Testis (tissue), 5 donors: ENCODE results near the gene MEF2B. TPM values are rescaled to one million over a fixed set of nuclear protein-coding genes. Genes with fewer than 3 reads are reported as not detected.

Experiments used
- DNase-seq: peaks from one replicate; pipeline ENCODE4 v3.0.0-alpha.2; 2019
- H3K27ac ChIP-seq, 2 donors: fragments of 200-600 bp; sonication (generic); one replicate each; pipeline ENCODE4 v1.5.1; 2019
- H3K27me3 ChIP-seq: fragments of 200-600 bp; sonication (generic); one replicate; pipeline ENCODE4 v1.5.1; 2019
- H3K36me3 ChIP-seq: fragments of 200-600 bp; sonication (generic); one replicate; pipeline ENCODE4 v1.5.1; 2017; ENCODE audit warnings: low read depth; ENCODE audit errors: missing control alignments
- H3K4me1 ChIP-seq: fragments of 200-600 bp; sonication (generic); one replicate; pipeline ENCODE4 v1.5.1; 2019
- H3K4me3 ChIP-seq, 2 donors: fragments of 200-600 bp; sonication (generic); one replicate each; pipeline ENCODE4 v1.5.1; 2017 to 2019
- H3K9me3 ChIP-seq: fragments of 200-600 bp; sonication (generic); one replicate; pipeline ENCODE4 v1.5.1; 2017
- CTCF ChIP-seq, 3 experiments: fragments of 450-650 bp in 2 of 3; fragments of 200-600 bp in 1 of 3; sonication (generic) in 1 of 3; IDR thresholded peaks; one replicate each; pipeline ENCODE4 v1.5.1; 2016 to 2019; ENCODE audit warnings: antibody characterized with exemption in 3 of 3, mild to moderate bottlenecking in 2 of 3, moderate library complexity in 1 of 3
- POLR2A ChIP-seq: fragments of 450-650 bp; IDR thresholded peaks from one replicate; pipeline ENCODE4 v1.6.1; 2017; ENCODE audit warnings: antibody characterized with exemption, mild to moderate bottlenecking, moderate library complexity
- WGBS, 2 donors: methylation state at CpG; one replicate each; pipeline ENCODE4 v1.1.5; 2018; 5-methylcytosine and 5-hydroxymethylcytosine counted together
- intact Hi-C: fragments of 100-400 bp; cut with DNase I; formaldehyde crosslinking; loops from one replicate; pipeline ENCODE4 v1.15.1; 2023; ENCODE audit warnings: low total_unique reads
- long read RNA-seq, 2 donors: transcript quantifications; one replicate each; lab custom pipeline, GENCODE V29; 2026
- polyA plus RNA-seq: library from polyadenylated mRNA; stranded (reverse); fragments of 350-450 nt; fragmentation: Illumina TruSeq; extraction: RNeasy Lipid Tissue Mini Kit (QIAGEN cat#74804); gene quantifications from one replicate; pipeline ENCODE4 v1.2.3, GENCODE V29; 2014; ENCODE audit warnings: low read depth, low replicate concordance; ENCODE audit not compliant: insufficient read depth
- total RNA-seq, 2 donors: library from RNA; depleted of rRNA; stranded (reverse); fragments of >200 nt; gene quantifications; one replicate each; pipeline ENCODE4 v1.2.3, GENCODE V29; 2016

Gene MEF2B
- total RNA-seq (1 to 10 TPM; 3.0 to 5.7 TPM), polyA plus RNA-seq (3.1 TPM)
- long read RNA-seq, donor 1, partial matches to known transcripts = 0 of 1 reads
- long read RNA-seq, donor 1, other reads (novel, unspliced or antisense) = 0 of 1 reads
- long read RNA-seq, donor 2 = 0 reads

GRCh38 chr19:19170053-19170872 is at the start of gene MEF2B:
Gene MEF2B (minus strand): TSS chr19:19170263. CDS start chr19:19150735, 19,528 bp downstream.
- H3K27me3 ChIP-seq = no peaks in the 10 kb centered on the region
- H3K4me1 ChIP-seq = no peaks in the 10 kb centered on the region
- WGBS, 2 donors = 30 to 37% methylated on average over 29 to 56 of the region's 56 CpGs
- H3K27ac ChIP-seq = no peak within 1 kb of the TSS
- peak within 1 kb of the TSS in 1 of 2 donors; percentile 43 for H3K4me3 ChIP-seq
- TF ChIP-seq CTCF (IDR thresholded peaks at IDR 0.05) (no peak), POLR2A (no peak)
- H3K9me3 ChIP-seq = no peaks in the 10 kb centered on the region
- intact Hi-C loops = no loop called here
- no peaks in the 10 kb centered on the region for H3K36me3 ChIP-seq
- peak; percentile 87 for DNase-seq

GRCh38 chr19:19218911-19219310 is 48.8 kb upstream of the MEF2B start:
- WGBS, 2 donors = 87 to 93% methylated on average over 11 to 21 of the region's 21 CpGs
- TF ChIP-seq POLR2A = no peak
- no peak for TF ChIP-seq CTCF (IDR thresholded peaks at IDR 0.05)
- Histone ChIP-seq H3K4me3 (no peak overlapping the region), H3K27ac (no peak overlapping the region), H3K27me3 (no peaks in the 10 kb centered on the region), H3K4me1 (no peaks in the 10 kb centered on the region), H3K36me3 (no peaks in the 10 kb centered on the region), H3K9me3 (no peaks in the 10 kb centered on the region)
- DNase-seq = no peak
- intact Hi-C loops = no loop called here

- Histone ChIP-seq H3K4me1 (no peaks in the 10 kb centered on the region), H3K27ac (no peak overlapping the region), H3K4me3 (no peak overlapping the region), H3K36me3 (no peaks in the 10 kb centered on the region), H3K27me3 (no peaks in the 10 kb centered on the region), H3K9me3 (no peaks in the 10 kb centered on the region)
- DNase-seq = no peak
- intact Hi-C loops = no loop called here
- WGBS, 2 donors = 57 to 66% methylated on average over 4 of the region's 4 CpGs
- TF ChIP-seq POLR2A (no peak), CTCF (IDR thresholded peaks at IDR 0.05) (no peak)
These were observed 47.0 kb upstream of the MEF2B start for GRCh38 chr19:19217099-19217498.

GRCh38 chr19:19215792-19216191 is 45.7 kb upstream of the MEF2B start:
- Histone ChIP-seq H3K27ac (no peak overlapping the region), H3K27me3 (no peaks in the 10 kb centered on the region), H3K4me3 (no peak overlapping the region), H3K4me1 (no peaks in the 10 kb centered on the region), H3K36me3 (no peaks in the 10 kb centered on the region), H3K9me3 (no peaks in the 10 kb centered on the region)
- WGBS, 2 donors = 75 to 88% methylated on average over 4 of the region's 4 CpGs
- no peak for DNase-seq
- TF ChIP-seq POLR2A (no peak), CTCF (IDR thresholded peaks at IDR 0.05) (no peak)
- intact Hi-C loops = no loop called here
